GM19372 (cell line): Measurements from ENCODE around the gene PAMR1.

ENCODE experiments used
- ATAC-seq: cut with Tn5 transposase; IDR thresholded peaks from one replicate; pipeline ENCODE4 v1.9.1; 2021; ENCODE audit warnings: mild to moderate bottlenecking, low read depth, moderate library complexity; ENCODE audit not compliant: unreplicated experiment

The PAMR1 gene

DNA sequence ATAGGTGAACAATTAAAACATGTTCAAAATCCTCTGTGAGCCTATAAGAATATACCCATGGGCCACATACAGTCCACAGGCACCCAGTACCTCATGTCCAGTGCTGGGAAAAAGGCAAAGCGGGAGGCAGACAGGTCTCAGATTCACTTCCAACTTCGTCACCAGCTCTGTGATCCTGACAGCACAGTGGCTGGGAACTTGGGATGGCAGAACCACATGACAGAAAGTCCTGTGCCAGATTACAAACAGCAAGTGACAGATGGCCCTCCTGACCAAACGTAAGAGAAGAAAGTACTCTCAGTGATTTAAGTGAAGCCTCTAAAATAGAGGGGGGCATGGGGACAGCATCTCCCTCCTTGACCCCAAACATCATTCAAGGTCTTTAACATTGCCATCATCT is 111.8 kb downstream of the PAMR1 start:
- no peak for ATAC-seq

DNA sequence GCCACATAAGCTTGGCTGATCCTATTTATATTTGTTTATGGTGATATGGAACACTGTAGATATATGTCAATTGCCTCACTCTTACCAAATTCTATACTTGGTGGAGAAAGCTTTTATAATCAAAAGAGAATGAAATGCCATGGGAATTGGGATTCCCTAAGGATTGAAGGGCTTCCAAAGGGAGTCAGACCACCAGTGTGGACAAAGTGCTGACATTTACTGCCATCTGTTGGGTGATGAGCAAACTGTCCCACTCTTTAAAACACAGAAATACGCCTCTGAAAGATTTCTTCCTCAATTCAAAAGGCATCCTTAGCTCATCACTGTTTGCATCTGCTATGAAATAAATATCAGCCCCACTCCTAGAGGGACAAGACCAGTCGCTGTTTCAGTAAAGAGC is 113.1 kb downstream of the PAMR1 start:
- ATAC-seq, result no peak

DNA sequence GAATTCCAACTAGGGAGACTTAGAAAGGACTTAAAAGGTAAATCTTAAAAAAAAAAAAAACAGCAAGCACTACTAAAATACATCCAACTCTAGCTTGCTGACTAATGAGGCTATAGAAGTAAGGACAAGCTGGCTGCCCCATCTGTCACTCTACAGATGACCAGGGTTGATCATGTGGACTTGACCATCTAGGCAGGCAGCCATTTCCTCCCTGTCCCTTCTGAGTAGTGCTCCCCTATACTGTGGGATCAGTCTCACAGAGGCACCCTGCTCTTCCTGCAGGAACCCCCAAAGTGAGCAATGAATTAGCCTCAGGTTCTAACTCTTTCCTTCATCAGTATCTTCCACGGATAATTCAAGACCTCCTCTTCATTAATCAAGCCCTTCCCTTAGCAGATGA is 118.4 kb downstream of the PAMR1 start:
- no peak for ATAC-seq

DNA sequence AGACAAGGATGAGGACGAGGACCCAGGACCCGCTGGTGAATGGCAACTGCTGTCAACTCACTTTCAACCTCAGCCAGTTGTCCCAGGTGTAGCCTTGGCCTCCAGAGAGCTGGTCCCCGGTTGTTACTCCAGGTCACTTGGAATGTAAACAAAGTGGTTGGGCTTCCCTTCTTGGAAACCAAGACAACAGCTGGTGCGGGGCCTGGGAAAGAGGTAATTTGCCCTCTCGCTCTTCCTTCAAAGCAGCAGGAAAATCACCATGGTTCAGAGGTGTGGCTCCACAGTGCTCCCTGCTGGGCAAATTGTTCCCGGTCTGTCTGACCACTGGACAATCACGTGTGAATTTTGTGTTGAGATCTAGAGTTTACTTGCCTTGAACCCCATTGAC is 121.0 kb downstream of the PAMR1 start:
- ATAC-seq, result no peak

DNA sequence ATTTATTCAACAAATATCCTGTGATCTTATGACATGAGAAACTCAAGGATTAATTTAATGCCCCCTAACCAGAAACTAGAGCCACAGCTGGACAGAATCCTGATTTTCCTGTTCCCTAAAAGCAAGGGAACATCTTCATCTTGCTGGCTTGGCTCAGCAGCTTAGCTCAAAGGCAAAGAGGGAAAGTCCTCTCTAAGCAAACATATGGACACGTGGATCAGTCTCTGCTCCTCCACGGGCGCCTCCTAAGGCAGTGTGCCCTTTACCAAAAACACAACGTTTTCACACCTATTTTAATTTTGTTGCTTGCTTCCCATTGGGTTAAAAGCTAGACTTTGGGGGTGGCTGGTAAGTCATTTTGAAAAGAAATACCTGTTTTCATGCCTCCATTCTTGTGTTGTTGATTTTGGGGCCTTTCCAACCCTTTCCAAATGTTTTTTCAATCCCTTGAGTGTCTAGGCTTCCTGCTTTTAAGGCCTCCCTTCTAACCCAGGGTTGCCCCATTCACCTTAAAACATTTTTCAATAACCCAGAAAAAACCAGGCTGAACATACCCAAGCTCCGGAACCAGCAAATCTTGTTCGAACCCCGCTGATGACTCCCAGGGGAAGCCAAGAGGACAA is 121.5 kb downstream of the PAMR1 start:
- no peak for ATAC-seq

DNA sequence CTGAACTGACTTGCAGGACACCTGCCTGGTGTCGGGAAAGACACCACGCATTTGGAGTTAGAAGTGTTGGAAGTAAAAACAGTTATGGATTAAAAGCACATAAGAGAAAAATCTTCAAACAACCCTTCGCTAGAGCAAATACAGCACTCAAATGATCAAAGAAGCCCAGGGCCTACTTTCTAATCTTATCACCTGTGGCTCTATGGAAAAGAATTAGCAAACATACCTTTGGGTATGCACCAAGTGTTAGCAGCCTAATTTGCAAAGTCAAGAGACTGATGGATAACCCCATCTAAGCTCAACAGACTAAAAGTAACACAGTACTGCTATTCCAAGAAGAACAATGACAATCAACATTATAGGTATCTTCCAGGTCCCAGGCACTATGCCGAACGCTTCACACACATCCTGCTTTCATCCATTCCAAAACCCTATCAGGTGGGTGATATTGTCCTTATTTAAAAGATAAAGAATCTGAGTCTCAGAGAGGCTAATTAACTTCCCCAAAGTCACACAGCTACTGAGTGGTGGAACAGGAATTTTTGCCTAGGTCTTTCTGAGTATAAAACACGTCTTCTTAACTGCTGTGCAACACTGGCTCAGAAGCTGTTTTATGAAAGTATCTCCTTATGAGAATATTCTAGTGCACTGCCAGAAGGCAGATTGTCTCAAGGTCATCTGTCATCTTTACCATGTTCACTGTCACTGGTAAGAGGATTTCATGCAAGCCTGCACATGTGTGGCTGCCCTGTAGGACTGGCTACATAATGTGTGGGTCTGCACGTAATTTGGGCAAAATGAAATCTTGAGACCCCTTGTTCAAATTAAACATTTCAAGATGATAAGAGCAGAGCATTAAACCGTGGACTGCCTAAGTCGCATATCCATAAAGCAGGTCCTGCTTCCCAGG is 122.4 kb downstream of the PAMR1 start:
- no peak for ATAC-seq

DNA sequence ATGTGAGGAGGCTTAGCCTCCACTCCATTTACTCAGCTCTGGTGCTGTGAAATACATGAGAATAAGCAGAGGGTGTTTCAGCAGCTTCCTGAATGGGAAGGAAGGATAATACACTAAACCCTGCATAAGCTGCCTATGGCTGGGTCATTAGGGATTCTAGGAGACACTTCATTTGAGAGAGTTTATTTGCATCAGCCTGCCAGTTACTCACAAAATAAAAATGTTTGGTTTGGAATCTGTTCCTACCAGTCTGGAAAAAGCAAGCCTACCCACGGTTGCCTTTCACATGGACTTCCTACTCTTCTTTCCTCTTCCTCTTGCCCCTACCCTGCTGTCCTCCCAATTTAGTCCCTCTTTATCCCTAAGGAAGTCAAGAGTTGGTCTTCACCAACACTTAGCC is 126.5 kb downstream of the PAMR1 start:
- ATAC-seq, result no peak

DNA sequence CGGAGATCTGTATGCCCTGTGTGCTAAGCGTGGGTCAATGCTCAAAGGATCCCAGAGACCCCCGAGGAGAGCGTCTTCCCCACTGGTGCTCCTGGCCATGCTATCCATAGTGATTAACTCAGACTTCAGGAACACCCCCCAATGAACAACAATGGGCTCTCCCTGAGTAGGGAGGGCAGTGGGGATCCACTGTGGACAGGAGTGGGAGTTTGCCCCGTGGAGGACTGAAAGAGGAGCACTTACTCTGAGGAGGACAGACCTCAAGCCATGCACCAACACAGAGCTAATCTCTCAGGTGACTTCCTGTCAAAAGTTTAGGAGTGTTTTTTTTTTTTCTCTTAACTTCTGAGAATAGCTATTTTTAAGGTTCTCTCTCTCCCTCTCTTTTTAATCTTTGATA is 130.5 kb downstream of the PAMR1 start:
- ATAC-seq, result no peak

DNA sequence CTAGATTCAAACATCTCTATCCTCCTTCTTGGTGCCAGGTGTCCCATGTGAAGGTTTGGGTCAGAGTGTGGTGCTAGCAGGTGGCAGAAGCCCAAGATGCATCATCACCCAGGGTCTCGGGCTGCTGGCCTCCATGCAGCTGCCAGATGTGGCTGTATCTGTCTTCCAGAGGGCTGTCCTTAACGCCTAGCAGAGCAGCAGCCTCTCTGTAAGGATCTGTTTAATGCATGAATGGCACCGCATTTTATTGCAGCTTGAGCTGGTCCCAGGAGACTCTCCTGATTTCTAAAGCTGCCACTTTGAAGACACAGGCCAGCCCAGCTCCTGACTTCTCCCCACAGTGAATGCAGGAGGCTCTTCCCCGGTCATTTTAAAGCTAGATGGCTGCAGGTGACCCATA is 132.3 kb downstream of the PAMR1 start:
- no peak for ATAC-seq

DNA sequence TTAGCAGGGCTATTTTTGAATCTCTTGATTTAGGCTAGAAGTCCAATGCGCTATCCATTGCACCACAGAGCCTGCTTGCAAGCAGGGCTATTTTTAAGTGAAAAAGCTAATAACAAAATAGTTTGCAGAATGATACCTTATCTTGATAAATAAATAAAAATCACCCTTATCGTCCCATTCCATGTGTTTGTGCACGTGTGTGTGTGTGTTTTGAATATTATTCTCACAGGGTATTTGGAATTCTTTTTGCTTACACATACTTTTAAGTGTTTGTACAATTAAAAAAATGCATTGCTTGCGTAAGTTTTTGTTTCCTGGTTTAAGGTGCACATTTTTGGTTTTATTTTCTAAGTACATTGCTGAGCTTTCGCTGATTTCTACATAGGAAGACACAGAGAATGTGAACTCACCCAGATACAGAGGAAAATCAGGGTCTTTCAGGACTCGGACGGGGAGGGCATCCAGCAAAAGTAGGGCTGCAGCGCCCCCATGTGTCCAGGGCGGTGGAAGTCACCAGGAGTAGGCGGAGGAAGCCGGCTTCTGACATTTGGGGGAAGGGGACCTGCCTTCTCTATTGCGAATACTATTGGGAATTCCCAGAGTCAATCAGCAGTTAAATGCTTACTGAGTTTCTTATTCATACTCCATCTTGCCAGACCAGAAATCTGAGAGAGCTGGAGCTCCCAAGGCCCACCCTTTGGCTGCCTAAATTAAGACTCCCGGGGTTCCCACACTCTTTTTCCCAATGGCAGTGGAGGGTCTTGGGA is 133.3 kb downstream of the PAMR1 start:
- peak; percentile 52 for ATAC-seq

DNA sequence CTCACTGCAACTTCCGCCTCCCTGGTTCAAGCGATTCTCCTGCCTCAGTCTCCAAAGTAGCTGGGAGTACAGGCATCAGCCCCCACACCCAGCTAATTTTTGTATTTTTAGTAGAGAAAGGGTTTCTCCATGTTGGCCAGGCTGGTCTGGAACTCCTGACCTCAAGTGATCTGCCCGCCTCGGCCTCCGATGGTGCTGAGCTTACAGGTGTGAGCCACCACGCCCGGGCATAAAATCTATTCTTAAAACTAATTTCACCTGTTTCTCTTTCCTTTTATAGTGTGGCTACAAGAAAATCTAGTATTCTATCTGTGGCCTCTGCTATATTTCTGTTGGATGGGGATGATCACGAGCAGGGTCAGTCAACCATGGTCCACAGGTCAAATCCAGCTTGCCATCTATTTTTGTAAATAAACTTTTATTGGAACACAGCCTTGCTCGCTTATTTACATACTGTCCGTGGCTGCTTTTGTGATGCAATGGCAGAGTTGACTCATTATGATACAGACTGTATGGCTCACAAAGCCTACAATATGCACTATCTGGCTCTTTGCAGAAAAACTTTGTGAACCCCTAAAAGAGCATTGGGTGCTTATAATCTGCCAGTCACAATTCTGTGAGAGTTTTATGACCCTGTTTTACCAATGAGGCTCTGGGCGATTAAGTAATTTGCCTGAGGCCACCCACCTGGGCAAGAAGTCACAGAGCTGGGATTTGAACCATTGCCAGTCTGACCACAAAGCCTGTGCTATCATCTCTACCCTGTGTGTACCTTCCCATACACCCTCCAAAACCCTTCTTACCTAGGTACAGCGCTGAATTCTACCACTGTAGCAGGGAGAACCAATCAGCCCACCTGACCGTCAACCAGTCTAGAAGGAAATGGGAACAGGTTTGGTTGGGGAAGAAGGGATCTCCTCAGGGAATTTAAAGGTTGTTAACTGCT is 134.4 kb downstream of the PAMR1 start:
- peak; percentile 65 for ATAC-seq

DNA sequence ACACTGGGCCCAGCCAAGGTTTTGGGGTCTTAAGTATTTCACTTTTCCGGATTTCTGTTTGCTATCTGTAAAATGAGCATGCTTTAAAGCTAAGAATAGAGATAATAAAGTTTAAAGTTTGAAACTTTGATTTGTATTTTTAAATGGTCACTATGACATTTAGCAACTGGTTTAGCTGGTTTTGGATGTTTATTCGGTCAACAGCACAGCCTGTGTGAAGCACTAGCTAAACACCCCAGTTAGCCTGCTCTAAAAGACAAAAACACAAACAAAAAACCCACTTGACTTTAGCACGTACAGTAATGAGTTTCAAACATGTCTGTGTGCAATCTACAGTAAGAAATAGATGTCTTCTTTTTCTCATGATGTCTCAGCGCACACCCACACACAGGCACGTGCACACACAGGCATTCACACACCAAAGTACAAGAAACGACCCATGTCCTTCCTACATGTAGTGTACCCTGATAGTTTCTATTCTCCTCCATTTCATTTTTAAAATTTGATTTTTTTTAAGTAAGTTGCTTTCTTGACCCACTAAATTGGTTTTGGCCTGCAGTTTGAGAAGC is 135.4 kb downstream of the PAMR1 start:
- no peak for ATAC-seq

DNA sequence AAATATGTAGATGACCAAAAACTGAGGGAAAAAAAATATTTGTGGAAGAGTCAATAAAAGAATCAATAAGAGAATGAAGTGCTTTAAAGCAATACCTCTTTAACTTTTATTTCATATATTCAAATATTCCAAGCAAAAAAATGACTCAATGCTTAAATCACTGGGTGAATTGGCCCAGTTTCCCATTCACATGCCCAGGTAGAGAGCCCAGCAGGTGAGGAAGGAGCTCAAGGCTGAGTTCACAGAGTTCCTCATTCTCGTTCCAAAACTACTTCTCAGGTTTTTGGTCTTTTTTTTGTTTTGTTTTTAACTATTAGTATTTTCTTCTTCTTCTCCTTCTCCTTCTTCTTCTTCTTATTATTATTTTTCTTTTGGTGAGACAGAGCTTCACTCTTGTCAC is 136.3 kb downstream of the PAMR1 start:
- ATAC-seq, result no peak

DNA sequence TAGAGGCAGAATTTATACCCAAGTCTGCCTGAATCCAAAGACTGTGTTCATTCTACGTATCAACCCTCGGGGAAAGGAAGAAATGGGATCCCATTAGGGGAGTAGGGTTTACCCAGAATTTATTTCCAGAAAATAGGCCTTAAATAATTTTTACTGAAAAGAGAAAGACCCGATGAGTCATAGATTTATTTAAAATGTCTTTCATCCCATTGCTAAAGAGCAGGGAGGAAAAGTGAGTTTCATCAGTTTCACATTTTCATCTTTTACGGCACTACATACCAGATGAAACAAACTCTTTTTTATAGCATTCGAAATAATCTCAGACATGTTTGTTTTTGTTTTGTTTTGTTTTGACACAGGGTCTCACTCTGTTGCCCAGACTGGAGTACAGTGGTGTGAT is 137.4 kb downstream of the PAMR1 start:
- no peak for ATAC-seq

DNA sequence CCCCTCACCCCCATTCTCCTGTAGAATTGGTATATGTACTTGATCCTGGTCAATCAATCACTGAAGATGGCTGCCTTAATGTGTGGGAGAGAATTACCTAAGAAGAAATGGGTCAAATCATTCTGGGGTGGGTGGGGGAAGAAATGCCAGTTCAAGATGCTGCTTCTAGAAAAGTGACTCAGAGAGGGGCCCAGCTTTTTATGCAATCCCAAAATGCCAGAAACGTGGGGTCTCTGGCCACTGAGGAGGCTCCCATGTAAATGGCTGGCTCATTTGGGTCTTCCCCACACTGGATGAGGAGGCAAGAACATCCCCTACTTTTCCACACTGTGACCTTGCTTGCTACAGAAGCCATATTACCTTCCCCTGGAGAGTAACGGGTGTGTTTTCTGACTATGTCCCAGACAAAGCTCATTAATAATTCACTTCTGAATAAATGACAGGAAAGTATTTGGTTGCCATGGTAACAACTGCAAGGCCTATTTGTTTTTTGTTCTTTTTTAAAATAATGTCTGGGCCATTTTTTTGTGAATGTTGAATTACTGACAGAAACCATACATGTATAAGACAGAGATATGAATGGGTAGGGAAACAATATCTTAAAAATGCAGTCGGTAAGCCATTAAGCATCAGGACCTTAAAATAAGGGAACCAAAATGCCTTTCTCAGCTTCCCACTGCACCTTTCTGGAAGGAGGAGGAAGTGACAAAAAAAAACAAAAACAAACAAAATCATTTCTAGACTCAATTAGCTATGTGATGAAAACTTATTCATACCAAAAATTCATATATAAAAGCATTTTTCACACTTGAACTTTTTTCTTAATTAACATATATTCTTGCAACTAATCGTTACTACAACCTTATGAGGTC is 138.1 kb downstream of the PAMR1 start:
- ATAC-seq, result no peak

DNA sequence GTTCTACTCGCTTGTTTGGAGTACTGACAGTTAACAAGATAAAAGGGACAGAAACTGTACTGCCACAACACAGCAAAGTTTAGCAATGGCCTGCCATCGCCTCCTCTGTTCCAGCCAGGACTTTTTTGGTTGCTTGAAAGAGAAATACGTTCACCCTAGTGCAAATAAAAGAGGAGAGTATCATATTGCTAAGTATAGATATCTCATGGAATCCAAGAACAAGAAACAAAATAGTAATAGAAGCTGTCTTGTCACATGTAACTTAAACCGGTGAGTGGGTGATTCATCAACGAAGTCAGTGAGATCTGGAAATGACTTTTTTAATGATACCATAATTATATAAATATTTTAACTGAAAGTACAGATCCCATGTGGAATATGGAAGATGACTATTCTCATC is 141.5 kb downstream of the PAMR1 start:
- ATAC-seq, result no peak
